Activated B cell treated with CpG ODN at 0.5 μM for 24 hours (primary cell): Measurements from ENCODE around the gene RAB6B. TPM values are rescaled to one million over a fixed set of nuclear protein-coding genes. Genes with fewer than 3 reads are reported as not detected.

ENCODE experiments used
- ATAC-seq: fragments of 200-7000 bp; cut with Tn5 transposase; one replicate; pipeline ENCODE4 v1.10.0; 2021; ENCODE audit warnings: low read depth, mild to moderate bottlenecking, moderate library complexity
- CTCF ChIA-PET: fragments of 350-600 bp; sonication (Branson Sonifier 250); formaldehyde crosslinking; loops from one replicate; lab custom pipeline; 2021; ENCODE audit warnings: antibody characterized with exemption; lab: Charles Lee
- POLR2A ChIA-PET: fragments of 350-600 bp; sonication (Branson Sonifier 250); formaldehyde crosslinking; loops from one replicate; lab custom pipeline; 2021; ENCODE audit warnings: antibody characterized with exemption; lab: Charles Lee
- DNase-seq: peaks from one replicate; pipeline ENCODE4 v3.0.0; 2022
- H3K27ac Mint-ChIP-seq: one replicate; pipeline ENCODE4 v1.8.0; 2020; ENCODE audit warnings: mixed read lengths
- H3K27me3 Mint-ChIP-seq: one replicate; pipeline ENCODE4 v1.8.0; 2021; ENCODE audit warnings: mixed read lengths
- H3K36me3 Mint-ChIP-seq: one replicate; pipeline ENCODE4 v1.8.0; 2021; ENCODE audit warnings: low read depth, mixed read lengths
- H3K4me1 Mint-ChIP-seq: one replicate; pipeline ENCODE4 v1.8.0; 2021; ENCODE audit warnings: mixed read lengths
- H3K4me3 Mint-ChIP-seq: one replicate; pipeline ENCODE4 v1.8.0; 2020; ENCODE audit warnings: mild to moderate bottlenecking, mixed read lengths
- H3K9me3 Mint-ChIP-seq: one replicate; pipeline ENCODE4 v1.8.0; 2020; ENCODE audit warnings: mixed read lengths
- intact Hi-C: fragments of 100-400 bp; cut with micrococcal nuclease; formaldehyde crosslinking; loops from one replicate; pipeline ENCODE4 v1.15.1; 2024
- total RNA-seq: library from RNA; stranded (reverse); gene quantifications from 2 replicates; pipeline ENCODE4 v1.2.3, GENCODE V29; 2022
- TF ChIP-seq, protein P1 (sequence below): fragments of 200-600 bp; IDR thresholded peaks from one replicate; pipeline ENCODE4 v1.8.0; 2022; ENCODE audit warnings: antibody characterized with exemption, mild to moderate bottlenecking

Gene RAB6B
- total RNA-seq, 1 donor from 2014 or later, result not detected

- Mint-ChIP-seq H3K9me3 (no peaks in the 10 kb centered on the region), H3K4me1 (no peaks in the 10 kb centered on the region), H3K27me3 (peaks cover 1% of the 10 kb centered on the region), H3K36me3 (no peaks in the 10 kb centered on the region), H3K27ac (no peak overlapping the region), H3K4me3 (no peak overlapping the region)
- DNase-seq (no peak), ATAC-seq (no peak)
- intact Hi-C loops, result no loop called here
- ChIA-PET CTCF (no interaction called here), POLR2A (no interaction called here)
- TF ChIP-seq, protein P1, sequence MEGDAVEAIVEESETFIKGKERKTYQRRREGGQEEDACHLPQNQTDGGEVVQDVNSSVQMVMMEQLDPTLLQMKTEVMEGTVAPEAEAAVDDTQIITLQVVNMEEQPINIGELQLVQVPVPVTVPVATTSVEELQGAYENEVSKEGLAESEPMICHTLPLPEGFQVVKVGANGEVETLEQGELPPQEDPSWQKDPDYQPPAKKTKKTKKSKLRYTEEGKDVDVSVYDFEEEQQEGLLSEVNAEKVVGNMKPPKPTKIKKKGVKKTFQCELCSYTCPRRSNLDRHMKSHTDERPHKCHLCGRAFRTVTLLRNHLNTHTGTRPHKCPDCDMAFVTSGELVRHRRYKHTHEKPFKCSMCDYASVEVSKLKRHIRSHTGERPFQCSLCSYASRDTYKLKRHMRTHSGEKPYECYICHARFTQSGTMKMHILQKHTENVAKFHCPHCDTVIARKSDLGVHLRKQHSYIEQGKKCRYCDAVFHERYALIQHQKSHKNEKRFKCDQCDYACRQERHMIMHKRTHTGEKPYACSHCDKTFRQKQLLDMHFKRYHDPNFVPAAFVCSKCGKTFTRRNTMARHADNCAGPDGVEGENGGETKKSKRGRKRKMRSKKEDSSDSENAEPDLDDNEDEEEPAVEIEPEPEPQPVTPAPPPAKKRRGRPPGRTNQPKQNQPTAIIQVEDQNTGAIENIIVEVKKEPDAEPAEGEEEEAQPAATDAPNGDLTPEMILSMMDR, result no peak
Measured at GRCh38 chr3:133834621-133835417, 60.9 kb downstream of the RAB6B start.

DNA sequence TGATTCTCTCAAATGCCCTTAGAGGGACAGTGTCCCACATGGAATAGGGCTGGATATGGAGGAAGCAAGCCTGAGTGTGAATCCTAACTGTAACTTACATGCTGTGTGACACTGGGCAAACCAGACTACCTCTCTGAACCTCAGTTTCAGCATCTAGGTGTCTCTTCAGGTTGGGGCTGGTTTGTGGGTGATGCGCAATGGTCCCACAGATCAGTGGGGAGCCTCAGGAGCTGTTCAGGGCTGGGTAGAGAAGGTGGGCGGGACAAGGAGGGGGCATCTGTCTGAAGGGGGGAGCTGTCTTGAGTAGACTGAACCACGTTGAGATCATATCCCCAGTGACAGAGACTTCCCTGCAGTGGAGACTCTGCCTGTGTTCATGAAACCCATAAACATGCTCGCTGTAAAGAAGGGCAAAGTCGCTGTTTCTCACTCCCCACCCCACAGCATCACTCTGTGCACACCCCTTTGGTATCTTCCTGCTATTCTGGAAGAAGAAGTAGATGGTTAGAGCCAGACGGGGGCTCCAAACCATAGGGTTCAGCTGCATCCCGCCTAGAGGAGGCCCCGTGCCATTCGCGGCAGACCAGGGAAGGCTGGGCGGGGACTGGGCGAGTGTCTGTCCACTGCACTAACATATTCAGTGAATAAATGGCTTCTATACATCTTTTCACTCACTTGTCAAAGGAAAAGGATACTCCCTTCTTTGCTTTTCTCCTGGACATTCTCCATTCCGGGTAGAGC, 61.6 kb downstream of the RAB6B start:
- H3K36me3 Mint-ChIP-seq, result no peaks in the 10 kb centered on the region
- DNase-seq (no peak), ATAC-seq (no peak)
- ChIA-PET POLR2A (no interaction called here), CTCF (no interaction called here)
- H3K4me3 Mint-ChIP-seq, result no peak overlapping the region
- TF ChIP-seq, protein P1, result no peak
- no peaks in the 10 kb centered on the region for H3K9me3 Mint-ChIP-seq
- no peaks in the 10 kb centered on the region for H3K27me3 Mint-ChIP-seq
- H3K27ac Mint-ChIP-seq, result no peak overlapping the region
- intact Hi-C loops, result no loop called here
- H3K4me1 Mint-ChIP-seq, result no peaks in the 10 kb centered on the region

DNA sequence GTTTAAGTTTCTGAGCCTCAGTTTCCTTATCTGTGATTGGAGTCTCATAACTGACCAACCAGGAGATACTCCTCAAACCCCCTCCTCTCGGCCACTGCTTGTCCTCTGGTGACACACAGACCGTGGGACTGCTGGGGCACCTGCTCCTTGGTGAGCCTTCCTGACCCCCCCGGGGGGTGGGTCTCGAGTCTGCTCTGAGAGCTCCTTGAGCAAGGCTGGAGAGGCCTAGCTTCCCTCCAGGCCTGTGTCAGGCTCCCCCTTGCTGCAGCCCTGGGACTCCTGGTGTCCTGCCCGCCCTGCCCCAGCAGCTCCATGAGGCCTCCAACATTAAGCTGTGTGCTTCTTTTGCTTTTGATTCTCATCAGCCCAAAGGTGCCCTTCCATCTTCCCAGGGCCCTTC, 62.4 kb downstream of the RAB6B start:
- ChIA-PET CTCF (interaction anchor here (1.3 kb wide), 1 partner anchor 8 kb away, joined by 3 read pairs; no protein-coding TSS in a partner anchor), POLR2A (no interaction called here)
- TF ChIP-seq, protein P1, result no peak

GRCh38 chr3:133832802-133833144, 62.9 kb downstream of the RAB6B start:
- Mint-ChIP-seq H3K27me3 (no peaks in the 10 kb centered on the region), H3K27ac (no peak overlapping the region), H3K36me3 (no peaks in the 10 kb centered on the region), H3K4me3 (no peak overlapping the region), H3K4me1 (no peaks in the 10 kb centered on the region), H3K9me3 (no peaks in the 10 kb centered on the region)
- TF ChIP-seq, protein P1, result no peak
- POLR2A ChIA-PET, result no interaction called here
- CTCF ChIA-PET, result interaction anchor here (1.3 kb wide), 1 partner anchor 8 kb away, joined by 3 read pairs; no protein-coding TSS in a partner anchor
- no peak for DNase-seq
- no peak for ATAC-seq
- intact Hi-C loops, result no loop called here

More for the DNA sequence above, 62.4 kb downstream of the RAB6B start:
- no peak for ATAC-seq
- H3K4me1 Mint-ChIP-seq, result no peaks in the 10 kb centered on the region
- H3K9me3 Mint-ChIP-seq, result no peaks in the 10 kb centered on the region
- H3K36me3 Mint-ChIP-seq, result no peaks in the 10 kb centered on the region
- H3K4me3 Mint-ChIP-seq, result no peak overlapping the region
- no peak for DNase-seq
- no peak overlapping the region for H3K27ac Mint-ChIP-seq
- no peaks in the 10 kb centered on the region for H3K27me3 Mint-ChIP-seq
- intact Hi-C loops, result no loop called here
